ENCODE measurements around the gene HNRNPK. TPM values are rescaled to one million over a fixed set of nuclear protein-coding genes. Genes with fewer than 3 reads are reported as not detected.

HNRNPK gene
- total RNA-seq, 1 experiment from 2014 or later: 1,200 TPM

DNA sequence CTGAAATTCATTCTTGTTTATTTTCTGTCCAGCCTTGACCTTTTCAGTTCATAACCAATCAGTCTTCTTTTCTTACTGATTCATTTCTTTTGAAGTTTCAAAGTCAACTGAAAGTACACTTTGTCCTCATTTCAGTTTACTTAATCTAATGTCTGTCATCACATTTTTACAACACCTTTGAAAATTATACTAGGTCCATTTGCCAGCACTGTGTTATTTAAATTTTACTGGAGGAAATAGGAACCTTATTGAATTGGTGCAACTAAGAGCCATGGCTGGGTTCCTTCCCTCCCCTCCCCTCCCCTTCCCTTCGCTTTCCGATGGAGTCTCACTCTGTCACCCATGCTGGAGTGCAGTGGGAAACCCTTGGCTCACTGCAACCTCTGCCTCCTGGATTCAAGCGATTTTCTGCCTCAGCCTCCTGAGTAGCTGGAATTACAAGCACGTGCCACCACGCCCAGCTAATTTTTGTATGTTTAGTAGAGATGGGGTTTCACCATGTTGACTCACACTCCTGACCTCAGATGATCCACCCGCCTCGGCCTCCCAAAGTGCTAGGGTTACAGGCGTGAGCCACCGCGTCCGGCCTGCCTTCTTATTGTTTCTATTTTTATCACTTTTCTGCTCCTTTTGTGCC, 6.9 kb upstream of the HNRNPK start:
- peak overlapping the region; percentile 56 for H3K27ac ChIP-seq
- H3K9me3 ChIP-seq (replicated peaks): no peaks in the 10 kb centered on the region
- H3K27me3 ChIP-seq: no peaks in the 10 kb centered on the region
- peak; percentile 79 to 84 for DNase-seq
- no peak overlapping the region for H3K4me3 ChIP-seq
- H3K36me3 ChIP-seq: peaks cover 27% of the 10 kb centered on the region
- H3K4me1 ChIP-seq: peaks cover 14% of the 10 kb centered on the region

- Histone ChIP-seq H3K4me3 (no peak overlapping the region), H3K27me3 (no peaks in the 10 kb centered on the region), H3K36me3 (peaks cover 27% of the 10 kb centered on the region), H3K27ac (peak overlapping the region; percentile 56), H3K4me1 (peaks cover 11% of the 10 kb centered on the region), H3K9me3 (replicated peaks) (no peaks in the 10 kb centered on the region)
- no peak for DNase-seq
These were observed 6.2 kb upstream of the HNRNPK start for GRCh38 chr9:83986195-83986594.

GRCh38 chr9:83981126-83981871, 1.3 kb upstream of the HNRNPK start:
- peak overlapping the region; percentile 97 for H3K4me3 ChIP-seq
- H3K9me3 ChIP-seq (replicated peaks): no peaks in the 10 kb centered on the region
- H3K4me1 ChIP-seq: peaks cover 10% of the 10 kb centered on the region
- no peaks in the 10 kb centered on the region for H3K27me3 ChIP-seq
- H3K36me3 ChIP-seq: peaks cover 37% of the 10 kb centered on the region
- DNase-seq: peak; percentile 56 to 73
- peak overlapping the region; percentile 100 for H3K27ac ChIP-seq

- Histone ChIP-seq H3K9me3 (replicated peaks) (no peaks in the 10 kb centered on the region), H3K36me3 (peaks cover 44% of the 10 kb centered on the region), H3K4me1 (peaks cover 9% of the 10 kb centered on the region; the same call in 1 of the 2 replicates), H3K4me3 (peak within 1 kb of the TSS; percentile 97), H3K27ac (peak within 1 kb of the TSS; percentile 100), H3K27me3 (no peaks in the 10 kb centered on the region)
- DNase-seq: peak; percentile 100
These were observed 545 bp upstream of the HNRNPK start, which contains the start of gene RMI1 for GRCh38 chr9:83980395-83981125. RMI1 (plus strand) TSS chr9:83980805; CDS start chr9:84000987, 20,182 bp downstream.

DNA sequence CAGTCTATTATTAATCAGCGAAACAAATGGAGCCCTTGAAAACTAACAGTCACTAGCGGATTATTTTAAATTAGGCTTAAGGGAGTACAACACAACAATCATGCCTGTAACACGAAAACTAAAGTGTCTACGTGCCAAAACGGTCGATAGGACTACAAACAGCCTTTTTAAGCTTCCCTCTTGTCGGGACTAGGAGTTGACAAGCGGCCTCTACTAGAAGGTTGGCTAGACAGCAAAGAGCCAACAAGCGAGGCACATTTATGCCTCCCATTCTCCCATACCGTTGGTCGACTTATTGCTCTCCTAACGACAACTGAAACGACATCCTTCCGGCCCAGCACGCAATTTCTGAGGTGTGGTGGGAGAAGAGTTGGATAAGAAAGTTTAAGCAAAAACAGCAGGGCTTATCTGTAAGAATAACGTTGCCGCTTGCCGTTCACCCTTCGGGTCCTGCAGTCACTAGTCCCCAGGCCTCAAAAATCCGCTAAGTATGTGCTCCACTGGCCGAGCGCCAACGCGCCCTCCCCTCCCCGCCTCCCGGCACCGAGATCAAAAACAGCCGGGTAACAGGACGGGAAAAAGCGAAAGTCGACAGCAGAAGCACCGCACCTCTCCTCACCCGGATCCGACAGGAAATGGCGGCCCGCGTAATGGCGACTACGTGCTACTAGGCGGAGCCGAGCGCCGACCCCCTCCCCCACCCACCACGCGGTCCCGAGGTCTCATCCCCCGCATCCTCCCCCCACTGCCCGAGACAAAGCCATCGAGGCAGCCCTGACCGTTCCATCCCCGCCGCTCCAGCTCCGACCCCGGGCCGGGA, 813 bp downstream of the HNRNPK start:
- peaks cover 9% of the 10 kb centered on the region; the same call in 1 of the 2 replicates for H3K4me1 ChIP-seq
- H3K4me3 ChIP-seq: peak overlapping the region; percentile 97
- peak overlapping the region; percentile 100 for H3K27ac ChIP-seq
- no peaks in the 10 kb centered on the region for H3K9me3 ChIP-seq (replicated peaks)
- peaks cover 56% of the 10 kb centered on the region for H3K36me3 ChIP-seq
- H3K27me3 ChIP-seq: no peaks in the 10 kb centered on the region
- DNase-seq: peak; percentile 91 to 94

DNA sequence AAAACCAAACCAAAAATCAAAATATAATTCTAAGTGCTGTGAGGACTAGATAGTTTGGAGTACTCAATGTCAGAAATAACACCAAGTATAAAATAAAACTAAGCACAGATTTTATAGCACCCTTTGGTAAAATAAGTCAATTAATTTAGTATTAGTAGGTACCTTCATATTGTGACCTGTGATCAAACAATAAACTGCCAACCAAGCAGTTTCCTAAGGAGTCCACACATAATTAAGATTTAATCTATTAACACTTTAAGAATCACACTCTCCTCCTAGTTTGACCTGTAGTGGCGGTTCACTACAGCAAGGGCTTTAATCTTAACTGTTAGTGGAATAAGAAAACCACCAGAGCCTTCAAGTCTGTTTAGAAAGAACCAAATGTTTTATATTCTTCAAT, 2.8 kb downstream of the HNRNPK start:
- no peak for DNase-seq
- peaks cover 9% of the 10 kb centered on the region; the same call in 1 of the 2 replicates for H3K4me1 ChIP-seq
- no peaks in the 10 kb centered on the region for H3K27me3 ChIP-seq
- H3K9me3 ChIP-seq (replicated peaks): no peaks in the 10 kb centered on the region
- H3K4me3 ChIP-seq: peak overlapping the region; percentile 97
- peaks cover 76% of the 10 kb centered on the region for H3K36me3 ChIP-seq
- no peak overlapping the region for H3K27ac ChIP-seq

- Histone ChIP-seq H3K4me3 (no peak overlapping the region), H3K27me3 (no peaks in the 10 kb centered on the region), H3K9me3 (replicated peaks) (no peaks in the 10 kb centered on the region), H3K4me1 (peaks cover 9% of the 10 kb centered on the region; the same call in 1 of the 2 replicates), H3K27ac (no peak overlapping the region), H3K36me3 (peaks cover 84% of the 10 kb centered on the region)
- no peak for DNase-seq
These were observed 3.6 kb downstream of the HNRNPK start for GRCh38 chr9:83976372-83976771.

- Histone ChIP-seq H3K4me3 (no peak overlapping the region), H3K36me3 (peaks cover 95% of the 10 kb centered on the region)
These were observed 4.7 kb downstream of the HNRNPK start for GRCh38 chr9:83975300-83975699.

DNA sequence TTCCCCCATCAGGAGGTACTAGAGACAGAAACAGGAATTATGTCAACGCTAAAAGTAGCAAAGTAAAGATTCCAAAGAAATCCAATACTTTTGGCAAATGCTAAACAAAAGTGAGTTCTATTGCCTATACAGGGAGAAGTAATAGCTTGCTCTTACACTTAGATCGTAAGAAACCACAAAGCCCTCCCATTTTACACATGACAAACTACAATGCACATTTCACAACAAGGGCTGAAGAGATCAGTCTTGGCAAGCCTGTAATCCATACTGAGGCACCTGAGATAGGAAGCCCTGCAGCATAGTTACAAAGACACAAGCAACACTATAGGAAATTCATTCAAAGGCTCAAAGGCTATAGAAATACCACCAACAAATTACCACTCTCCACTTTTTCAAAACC, 7.7 kb downstream of the HNRNPK start:
- Histone ChIP-seq H3K9me3 (replicated peaks) (no peaks in the 10 kb centered on the region), H3K27me3 (no peaks in the 10 kb centered on the region), H3K4me1 (peaks cover 7% of the 10 kb centered on the region; the same call in 1 of the 2 replicates), H3K27ac (no peak overlapping the region), H3K4me3 (no peak overlapping the region), H3K36me3 (peaks cover 96% of the 10 kb centered on the region)
- DNase-seq: no peak

More at GRCh38 chr9:83975300-83975699, 4.7 kb downstream of the HNRNPK start:
- no peak for DNase-seq
- Histone ChIP-seq H3K27me3 (no peaks in the 10 kb centered on the region), H3K9me3 (replicated peaks) (no peaks in the 10 kb centered on the region), H3K27ac (no peak overlapping the region), H3K4me1 (peaks cover 9% of the 10 kb centered on the region; the same call in 1 of the 2 replicates)

- Histone ChIP-seq H3K27ac (no peak overlapping the region), H3K4me1 (peaks cover 2% of the 10 kb centered on the region; the same call in 1 of the 2 replicates), H3K36me3 (peaks cover 96% of the 10 kb centered on the region), H3K4me3 (no peak overlapping the region), H3K27me3 (no peaks in the 10 kb centered on the region), H3K9me3 (replicated peaks) (no peaks in the 10 kb centered on the region)
- no peak for DNase-seq
These were observed 8.5 kb downstream of the HNRNPK start for GRCh38 chr9:83971485-83971884.

DNA sequence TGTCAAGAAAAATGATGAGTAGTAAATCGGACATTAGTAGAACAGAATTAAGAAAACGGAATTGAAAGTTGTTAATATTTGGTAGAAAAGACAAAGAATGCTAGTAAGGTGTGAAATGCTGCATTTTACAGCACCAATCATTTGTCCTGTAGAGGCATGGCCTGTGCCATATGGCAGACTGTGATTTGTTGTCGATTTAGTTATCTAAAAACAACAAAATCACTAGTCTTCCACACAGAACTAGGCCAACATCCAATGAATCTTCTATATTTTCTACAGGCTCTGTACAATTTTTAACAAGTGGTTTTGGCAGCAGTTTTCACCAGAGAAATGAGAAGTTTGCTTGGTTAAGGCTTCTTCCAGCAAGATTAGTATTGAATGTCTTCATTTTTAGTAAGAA, 10.4 kb downstream of the HNRNPK start:
- Histone ChIP-seq H3K27ac (no peak overlapping the region), H3K27me3 (no peaks in the 10 kb centered on the region), H3K4me1 (no peaks in the 10 kb centered on the region), H3K9me3 (replicated peaks) (no peaks in the 10 kb centered on the region), H3K36me3 (peaks cover 80% of the 10 kb centered on the region), H3K4me3 (no peak overlapping the region)
- no peak for DNase-seq

GRCh38 chr9:83967073-83967472, 12.9 kb downstream of the HNRNPK start:
- H3K36me3 ChIP-seq: peaks cover 55% of the 10 kb centered on the region
- DNase-seq: no peak
- H3K27ac ChIP-seq: no peak overlapping the region
- H3K4me1 ChIP-seq: no peaks in the 10 kb centered on the region
- no peaks in the 10 kb centered on the region for H3K9me3 ChIP-seq (replicated peaks)
- no peak overlapping the region for H3K4me3 ChIP-seq
- no peaks in the 10 kb centered on the region for H3K27me3 ChIP-seq

DNA sequence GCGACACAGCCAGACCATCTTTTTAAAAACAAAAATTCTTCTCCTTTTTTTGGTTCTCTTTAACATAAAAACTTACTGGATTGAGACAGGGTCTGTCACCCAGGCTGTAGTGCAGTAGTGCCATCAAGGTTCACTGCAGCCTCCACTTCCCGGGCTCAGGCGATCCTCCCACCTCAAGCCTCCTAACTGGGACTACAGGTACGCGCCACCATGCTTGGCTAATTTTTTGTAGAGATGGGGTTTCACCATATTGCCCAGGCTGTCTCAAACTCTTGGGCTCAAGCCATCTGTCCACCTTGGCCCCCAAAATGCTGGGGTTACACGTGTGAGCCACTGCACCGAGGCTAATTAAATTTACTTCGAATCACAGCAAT, 13.8 kb downstream of the HNRNPK start:
- DNase-seq: no peak
- Histone ChIP-seq H3K27ac (peak overlapping the region; percentile 1; the same call in 1 of the 2 replicates), H3K4me1 (no peaks in the 10 kb centered on the region), H3K4me3 (no peak overlapping the region), H3K9me3 (replicated peaks) (no peaks in the 10 kb centered on the region), H3K27me3 (no peaks in the 10 kb centered on the region), H3K36me3 (peaks cover 46% of the 10 kb centered on the region)
